ENCODE measurements around the gene DHRS1.

DHRS1 gene

GRCh38 chr14:24327303-24327702 is 27.7 kb upstream of the DHRS1 start:
- no peak for DNase-seq

GRCh38 chr14:24325963-24326362 is 26.4 kb upstream of the DHRS1 start:
- no peak for DNase-seq

- DNase-seq: no peak
Measured at GRCh38 chr14:24325041-24325530, 25.5 kb upstream of the DHRS1 start.

GRCh38 chr14:24324024-24324423 is 24.4 kb upstream of the DHRS1 start:
- DNase-seq: no peak

GRCh38 chr14:24323341-24323740 is 23.8 kb upstream of the DHRS1 start:
- no peak for DNase-seq

- no peak for DNase-seq
Measured at GRCh38 chr14:24322672-24323071, 23.1 kb upstream of the DHRS1 start.

- DNase-seq: no peak
Measured at GRCh38 chr14:24321212-24321975, 21.8 kb upstream of the DHRS1 start.

- no peak for DNase-seq
Measured at GRCh38 chr14:24317141-24317928, 17.8 kb upstream of the DHRS1 start.

GRCh38 chr14:24316597-24316950 is 17.0 kb upstream of the DHRS1 start:
- no peak for DNase-seq

- DNase-seq: no peak
Measured at GRCh38 chr14:24315807-24316596, 16.4 kb upstream of the DHRS1 start.

GRCh38 chr14:24315243-24315806 is 15.7 kb upstream of the DHRS1 start:
- DNase-seq: no peak

GRCh38 chr14:24314377-24315193 is 15.0 kb upstream of the DHRS1 start:
- no peak for DNase-seq

GRCh38 chr14:24313913-24314312 is 14.3 kb upstream of the DHRS1 start:
- DNase-seq: no peak

- no peak for DNase-seq
Measured at GRCh38 chr14:24312736-24313507, 13.3 kb upstream of the DHRS1 start.

GRCh38 chr14:24311837-24312615 is 12.4 kb upstream of the DHRS1 start:
- DNase-seq: no peak

GRCh38 chr14:24310646-24311604 is 11.3 kb upstream of the DHRS1 start, which contains the start of gene LTB4R:
Gene LTB4R, plus strand, starts transcription at chr14:24311502. Its CDS starts 4,150 bp downstream, at chr14:24315652.
- DNase-seq: no peak

- no peak for DNase-seq
Measured at GRCh38 chr14:24310265-24310645, 10.7 kb upstream of the DHRS1 start.

GRCh38 chr14:24309538-24310264 is 10.1 kb upstream of the DHRS1 start, which contains the start of gene LTB4R2:
Gene LTB4R2, plus strand, starts transcription at chr14:24310140. Its CDS starts 525 bp downstream, at chr14:24310665.
- DNase-seq: no peak

Measured in NCI-H82 (cell line).